ENCODE results near the gene ZBTB20. TPM values are rescaled to one million over a fixed set of nuclear protein-coding genes. Genes with fewer than 3 reads are reported as not detected.
A peak's percentile ranks its signal among the peaks of the same experiment; 100 is the strongest.

Gene ZBTB20
- total RNA-seq, 1 donor from 2014 or later: 110 TPM

GRCh38 chr3:114627770-114628169 lies 519.3 kb downstream of the ZBTB20 start:
- DNase-seq (ENCODE audit: low spot score): no peak

DNA sequence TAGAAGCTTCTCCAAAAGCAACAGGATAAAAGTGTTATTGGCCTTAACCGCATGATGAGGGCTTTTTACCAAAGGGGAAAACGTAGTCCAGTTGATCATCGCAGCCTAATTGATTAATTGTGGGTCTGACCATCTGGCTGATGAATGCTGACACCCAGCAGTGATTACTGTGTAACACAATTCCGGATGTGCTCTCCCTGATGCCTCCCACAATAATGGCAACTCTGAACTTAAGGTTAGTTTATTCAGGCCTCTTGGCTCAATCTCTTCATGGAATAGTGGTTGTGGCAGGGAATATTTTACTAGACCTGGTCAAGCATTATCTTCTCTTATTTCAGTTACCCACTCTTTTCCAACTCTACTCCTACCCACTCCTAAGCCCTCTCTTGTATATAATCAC lies 520.3 kb downstream of the ZBTB20 start:
- no peak for DNase-seq (ENCODE audit: low spot score)

DNA sequence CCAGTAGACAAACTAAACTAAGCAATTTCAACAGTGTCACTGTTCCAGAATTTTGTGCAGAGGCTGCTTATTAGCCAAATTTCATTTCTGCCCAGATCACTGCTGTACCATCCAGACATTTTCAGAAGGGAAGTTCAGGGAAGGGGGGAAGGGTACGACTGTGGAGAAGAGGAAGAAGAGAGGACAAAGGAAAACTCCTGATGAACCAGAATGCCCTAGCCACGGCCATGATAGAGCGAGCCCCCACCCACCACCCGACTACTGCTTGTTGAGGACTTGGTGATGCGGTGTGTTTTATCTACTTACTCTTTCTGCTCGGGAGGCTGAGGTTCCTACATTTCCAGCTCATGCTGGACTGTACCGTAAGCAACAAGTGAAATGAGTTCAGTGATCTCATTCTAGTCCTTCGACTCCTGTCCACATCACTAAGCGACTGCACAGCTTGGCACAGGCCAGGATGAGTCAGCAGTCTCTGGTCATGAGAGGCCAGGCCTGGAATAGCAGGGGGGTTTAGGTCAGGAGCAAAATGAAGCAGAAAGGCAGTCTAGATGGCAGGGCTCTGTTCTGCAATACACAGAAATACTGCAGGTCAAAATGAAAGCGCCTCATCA lies 522.4 kb downstream of the ZBTB20 start:
- peak; percentile 85 for DNase-seq (ENCODE audit: low spot score)

DNA sequence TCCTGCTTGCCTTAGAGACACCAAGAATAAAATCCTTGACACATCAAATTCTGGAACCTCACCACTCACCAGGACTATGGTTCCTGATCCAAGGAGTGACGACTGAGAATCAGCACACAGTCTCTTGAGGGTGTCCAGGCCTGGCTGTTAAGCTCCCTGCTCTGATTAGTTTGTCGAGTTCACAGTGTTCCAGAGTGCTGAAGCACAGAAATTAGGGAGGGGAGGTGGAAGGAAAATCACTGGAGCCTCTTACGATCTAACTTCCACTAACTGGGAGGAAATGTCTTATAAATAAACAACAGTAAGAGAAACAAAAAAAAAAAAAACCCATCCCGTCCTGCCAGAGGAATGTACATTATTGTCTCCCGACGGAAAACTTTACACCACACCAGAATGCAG lies 523.0 kb downstream of the ZBTB20 start:
- peak; percentile 44 for DNase-seq (ENCODE audit: low spot score)

- DNase-seq (ENCODE audit: low spot score): no peak
These were observed 523.6 kb downstream of the ZBTB20 start for GRCh38 chr3:114623420-114624046.

GRCh38 chr3:114622001-114622400 lies 525.1 kb downstream of the ZBTB20 start:
- DNase-seq (ENCODE audit: low spot score): no peak

- no peak for DNase-seq (ENCODE audit: low spot score)
These were observed 527.3 kb downstream of the ZBTB20 start for GRCh38 chr3:114619771-114620170.

- DNase-seq (ENCODE audit: low spot score): no peak
These were observed 531.5 kb downstream of the ZBTB20 start for GRCh38 chr3:114615523-114616085.

GRCh38 chr3:114609973-114610630 lies 537.0 kb downstream of the ZBTB20 start:
- DNase-seq (ENCODE audit: low spot score): no peak

DNA sequence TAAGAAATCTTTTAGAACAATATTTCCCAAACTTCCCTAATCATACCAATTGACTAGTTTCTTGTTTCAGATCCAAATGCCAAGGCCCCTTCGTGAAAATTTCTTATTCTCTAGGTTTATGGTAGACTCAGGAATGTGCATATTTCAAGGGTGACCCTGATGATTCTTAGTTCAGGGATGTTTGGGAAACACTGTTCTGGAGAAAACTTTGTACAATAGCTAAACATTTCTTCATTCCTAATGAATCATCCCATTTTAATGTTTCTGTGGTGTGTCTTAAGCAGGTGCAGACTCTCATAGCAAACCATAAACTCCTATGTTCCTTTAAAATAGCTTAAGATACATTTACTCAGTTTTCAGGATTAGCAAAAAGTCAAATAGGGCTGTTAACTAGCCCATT lies 538.8 kb downstream of the ZBTB20 start:
- no peak for DNase-seq (ENCODE audit: low spot score)

GRCh38 chr3:114606336-114606735 lies 540.8 kb downstream of the ZBTB20 start:
- DNase-seq (ENCODE audit: low spot score): no peak

DNA sequence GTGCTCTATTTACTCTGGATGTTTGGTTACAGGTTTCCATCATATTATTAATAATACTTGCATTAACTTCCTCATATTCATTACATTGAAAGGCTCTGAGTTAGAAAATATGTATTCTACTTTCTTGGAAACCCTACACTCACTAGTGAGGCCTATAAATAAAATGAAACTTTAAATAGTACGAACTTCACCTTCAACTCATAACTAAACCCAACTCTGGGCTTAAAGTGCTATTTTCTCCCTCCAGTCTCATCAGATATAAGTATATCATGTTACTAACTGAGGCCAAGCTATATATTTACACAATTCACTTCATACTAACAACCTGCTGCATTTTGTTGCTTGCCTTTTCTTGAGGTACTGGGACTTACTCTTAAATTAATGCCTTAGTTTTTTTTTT lies 546.5 kb downstream of the ZBTB20 start:
- no peak for DNase-seq (ENCODE audit: low spot score)

DNA sequence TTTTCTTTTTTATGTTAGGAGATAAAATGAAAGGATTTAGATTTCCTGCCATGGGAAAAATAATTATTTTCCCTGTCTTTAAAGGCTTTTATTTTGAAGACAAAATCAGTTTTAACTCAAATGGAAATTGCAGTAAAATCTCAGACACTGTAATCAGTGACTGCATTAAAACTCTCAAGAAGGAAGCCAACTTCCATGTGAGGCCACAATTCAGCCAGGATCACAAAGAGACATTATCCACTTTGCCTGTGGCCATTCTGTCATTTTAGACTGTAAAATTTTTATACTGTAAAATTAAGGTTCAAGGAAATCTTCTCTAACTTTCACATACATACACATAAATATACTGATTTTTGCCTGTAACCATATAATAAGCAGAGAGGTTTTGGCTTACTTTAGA lies 549.2 kb downstream of the ZBTB20 start:
- DNase-seq (ENCODE audit: low spot score): no peak

DNA sequence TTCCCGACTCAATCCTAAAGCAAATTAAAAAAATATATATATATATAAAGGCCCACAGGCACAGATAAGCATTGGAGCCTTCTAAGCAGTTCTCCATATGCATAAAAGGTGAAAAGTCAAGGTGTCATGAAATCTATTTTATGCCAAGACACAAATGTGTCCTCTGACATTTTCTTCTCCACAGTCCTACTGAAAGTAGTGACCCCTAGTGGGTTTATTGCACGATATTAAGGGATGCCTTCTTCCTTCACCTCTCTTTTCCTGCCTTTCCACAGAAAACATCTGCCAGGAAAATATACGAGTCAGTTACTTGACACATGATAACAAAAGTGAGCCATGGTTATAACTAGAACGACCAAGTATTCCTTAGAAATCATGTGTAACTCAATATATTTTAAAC lies 550.1 kb downstream of the ZBTB20 start:
- no peak for DNase-seq (ENCODE audit: low spot score)

GRCh38 chr3:114596147-114596546 lies 550.9 kb downstream of the ZBTB20 start:
- DNase-seq (ENCODE audit: low spot score): no peak

- no peak for DNase-seq (ENCODE audit: low spot score)
These were observed 551.5 kb downstream of the ZBTB20 start for GRCh38 chr3:114595522-114596028.

- no peak for DNase-seq (ENCODE audit: low spot score)
These were observed 556.6 kb downstream of the ZBTB20 start for GRCh38 chr3:114590309-114591047.

DNA sequence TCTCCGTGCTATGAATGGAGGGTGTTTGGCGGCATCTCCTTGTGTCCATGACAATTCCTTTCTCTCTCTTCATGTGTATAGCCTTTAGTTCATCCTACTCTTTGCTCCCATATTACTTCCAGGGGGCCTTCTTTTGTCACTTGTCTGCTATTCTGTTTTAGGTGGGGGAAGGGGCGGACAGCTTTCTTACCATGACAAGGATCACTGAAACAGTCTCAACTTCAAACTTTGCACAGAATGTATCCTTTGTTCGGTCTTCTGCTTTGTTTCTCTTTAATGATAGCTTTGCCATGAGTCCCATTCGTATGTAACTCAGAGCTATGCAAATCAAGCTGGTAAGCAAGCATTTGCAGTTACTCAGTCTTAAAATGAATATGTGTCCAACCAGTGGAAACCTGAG lies 559.1 kb downstream of the ZBTB20 start:
- no peak for DNase-seq (ENCODE audit: low spot score)

GRCh38 chr3:114586119-114586518 lies 561.0 kb downstream of the ZBTB20 start:
- DNase-seq (ENCODE audit: low spot score): no peak

DNA sequence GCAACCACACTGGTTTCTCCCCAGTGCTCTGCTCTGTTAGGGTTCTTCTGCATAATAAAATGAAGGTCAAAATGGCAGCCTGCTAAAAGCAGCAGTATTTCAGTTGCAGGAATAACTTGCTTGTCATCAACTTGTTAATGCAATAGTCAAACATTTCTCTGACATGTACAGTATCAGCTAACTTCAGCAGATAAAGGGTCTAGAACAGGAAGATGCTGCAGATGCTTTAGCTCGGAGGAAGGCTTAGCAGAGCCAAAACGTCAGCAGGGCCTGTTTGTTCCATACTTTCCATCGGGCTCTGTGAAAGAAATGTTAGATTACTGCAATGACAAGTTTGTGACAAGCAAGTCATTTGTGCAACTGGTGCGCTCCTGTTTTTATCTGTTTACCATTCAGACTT lies 561.4 kb downstream of the ZBTB20 start:
- no peak for DNase-seq (ENCODE audit: low spot score)

DNA sequence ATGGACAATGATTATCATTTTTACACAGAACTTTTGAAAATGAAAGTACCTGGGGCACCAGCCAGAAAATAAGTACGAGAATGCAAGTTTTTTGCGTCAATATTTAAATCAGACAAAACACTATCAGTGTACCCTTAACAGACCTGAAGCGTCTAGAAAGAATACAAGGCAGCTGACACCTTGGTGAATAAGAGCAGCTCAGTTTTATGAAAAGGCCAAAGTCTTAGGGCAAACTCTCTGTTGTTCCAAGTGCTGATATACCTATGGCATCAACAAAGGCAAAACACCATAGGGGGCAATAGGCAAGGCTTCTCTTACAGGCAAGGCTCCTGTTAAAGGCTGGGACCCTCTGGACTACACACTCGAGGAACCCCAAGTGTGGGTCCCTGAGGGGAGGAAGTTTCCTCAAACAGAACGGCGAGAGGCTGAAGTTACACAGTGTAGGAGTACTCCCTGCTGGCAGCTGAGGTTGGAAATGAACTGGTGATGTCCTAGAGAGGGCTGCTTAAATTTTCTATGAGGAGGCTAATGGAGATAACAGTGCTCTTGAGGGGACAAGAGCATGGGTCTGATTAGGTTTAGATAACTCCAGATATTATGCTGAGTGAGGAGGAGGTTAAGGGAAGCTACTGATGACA lies 562.2 kb downstream of the ZBTB20 start:
- no peak for DNase-seq (ENCODE audit: low spot score)

DNA sequence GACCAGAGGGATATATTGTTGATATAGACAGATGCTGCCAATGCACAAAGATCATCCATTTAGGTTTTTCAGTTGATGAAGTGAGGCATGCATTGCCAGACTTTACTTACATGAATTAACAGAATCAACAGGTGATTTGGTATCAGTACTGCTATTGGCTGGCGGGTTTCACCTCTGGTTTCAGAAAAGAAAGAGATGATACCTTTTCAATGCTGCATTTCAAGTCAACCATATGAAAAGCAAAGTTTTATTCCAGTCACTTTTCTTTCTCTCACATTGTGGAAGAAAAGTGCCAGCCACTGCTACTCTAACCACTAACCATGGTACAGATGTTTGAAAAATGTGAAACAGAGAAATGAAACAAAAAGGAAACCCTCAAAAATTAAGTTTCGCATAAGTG lies 564.2 kb downstream of the ZBTB20 start:
- no peak for DNase-seq (ENCODE audit: low spot score)
